GM21619 (cell line): ENCODE results near the gene NEK10.
"Not testable (repeated sequence)": the region's sequence is repeated elsewhere in the genome, so short reads cannot be mapped to it uniquely, and the experiment has no call there.

Source experiments
- ATAC-seq: cut with Tn5 transposase; IDR thresholded peaks from one replicate; pipeline ENCODE4 v1.9.1; 2021; ENCODE audit not compliant: unreplicated experiment

NEK10 gene

DNA sequence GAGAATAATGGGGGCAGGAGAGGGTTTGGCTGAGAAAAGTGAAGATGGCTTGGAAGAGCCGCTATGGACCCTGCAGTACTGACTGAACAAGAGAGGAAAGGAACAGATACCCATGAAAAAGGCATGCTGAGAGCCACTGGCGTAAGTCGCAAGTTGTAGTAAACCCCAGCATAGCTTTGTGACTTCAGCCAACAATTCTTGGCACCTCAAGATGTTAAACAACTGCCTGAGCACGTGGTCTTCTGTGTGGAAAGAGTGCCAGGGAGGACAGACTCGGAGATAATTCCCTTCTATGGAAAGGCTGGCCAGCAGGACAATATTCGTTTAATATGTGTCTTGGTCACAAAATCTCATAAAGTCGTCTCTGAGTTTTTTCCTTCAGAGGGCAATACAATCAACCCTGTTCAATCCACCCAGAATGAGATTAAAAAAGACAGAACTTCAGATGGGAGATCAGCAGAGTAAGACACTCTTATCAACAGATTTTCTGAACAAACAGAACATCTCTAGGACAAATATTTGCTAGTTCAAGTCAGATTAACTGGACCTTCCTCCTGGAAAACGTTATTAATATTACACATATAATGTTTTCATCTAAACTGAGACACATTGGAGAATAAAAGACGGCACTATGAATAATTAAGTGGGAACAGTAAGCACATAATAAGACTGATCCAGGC is 49.2 kb downstream of the NEK10 start:
- ATAC-seq: no peak

DNA sequence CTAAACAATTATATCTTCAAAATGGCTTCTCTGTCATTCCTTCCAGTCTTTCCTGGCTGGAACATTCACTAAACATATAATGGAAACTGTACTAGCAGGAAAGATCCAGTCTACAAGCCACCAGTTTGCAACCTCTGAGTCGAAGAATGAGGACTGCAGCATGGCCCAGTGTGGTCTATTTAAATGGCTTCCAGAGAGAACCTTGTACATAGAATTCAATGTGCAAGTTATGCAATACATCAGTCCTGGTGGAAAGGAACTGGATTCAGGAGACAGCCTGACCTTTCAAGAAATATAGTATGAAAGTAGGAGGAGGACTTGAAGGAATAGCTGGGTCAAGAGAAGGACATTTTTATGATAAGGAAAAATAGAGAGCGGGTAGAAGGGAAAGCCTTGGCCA is 49.9 kb downstream of the NEK10 start:
- no peak for ATAC-seq

DNA sequence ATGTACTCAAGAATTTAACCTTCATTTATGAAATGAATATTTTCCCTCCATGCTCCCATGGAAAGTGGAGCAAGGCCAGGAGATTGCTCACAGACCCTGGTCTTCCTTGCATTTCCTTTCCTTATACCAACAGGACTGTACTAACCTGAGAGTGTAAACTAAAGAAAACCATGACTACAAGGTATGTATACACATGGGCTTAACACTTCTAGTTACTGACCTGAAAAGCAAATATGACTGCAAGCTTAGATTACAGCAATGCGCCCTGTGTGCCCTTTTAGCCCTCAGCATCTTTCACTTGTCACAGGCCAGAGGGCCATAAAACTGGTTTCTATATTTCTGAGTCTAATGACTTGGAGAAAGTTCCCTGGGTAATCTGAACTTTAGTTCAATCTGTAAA is 52.1 kb downstream of the NEK10 start:
- no peak for ATAC-seq

DNA sequence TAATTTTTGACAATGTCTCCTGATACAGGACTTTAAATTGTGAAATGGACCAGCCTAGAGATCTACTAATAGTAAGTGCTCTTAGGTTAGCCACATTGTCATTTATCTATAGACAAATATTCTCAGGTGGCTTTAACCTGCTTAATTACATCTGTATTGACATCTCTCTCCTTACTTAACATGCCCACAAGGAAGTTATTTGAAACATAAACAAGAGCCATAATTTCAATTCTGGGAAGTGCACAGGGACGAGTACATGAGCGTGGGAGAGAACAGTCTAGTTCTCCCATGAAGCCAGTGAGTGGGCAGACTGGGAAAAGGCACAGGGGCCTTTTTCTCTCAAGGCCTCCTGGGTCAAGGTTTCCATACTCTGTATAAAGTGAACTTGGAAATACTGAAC is 54.2 kb downstream of the NEK10 start:
- ATAC-seq: no peak

DNA sequence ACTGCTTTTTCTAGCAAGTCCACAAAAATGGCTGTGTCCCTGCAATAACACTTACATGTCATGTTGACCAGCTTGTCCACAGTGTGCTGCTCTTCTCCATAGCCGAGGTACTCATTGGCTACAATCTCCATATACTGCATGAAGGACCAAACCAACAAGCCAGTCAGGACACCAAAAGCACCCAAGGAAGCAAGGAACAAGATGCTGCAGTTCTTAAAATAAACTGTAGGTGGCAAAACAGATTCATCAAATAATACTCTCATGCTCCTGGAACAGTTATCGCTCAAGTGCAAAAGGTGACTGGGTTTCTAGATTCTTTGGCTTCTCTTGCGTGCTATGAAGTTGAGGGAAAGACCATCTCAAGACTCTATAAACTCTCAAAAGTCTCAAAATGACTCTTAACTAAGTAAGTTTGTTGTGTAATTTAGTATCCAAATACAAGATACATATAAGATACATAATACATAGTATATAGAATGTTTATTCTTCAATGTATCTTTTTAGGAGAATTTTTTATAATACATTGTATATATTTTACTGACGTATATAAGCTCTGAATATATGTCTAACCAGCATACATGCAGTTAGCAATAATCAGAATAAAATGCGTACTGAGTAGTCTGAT is 57.0 kb downstream of the NEK10 start:
- ATAC-seq: peak; percentile 97

DNA sequence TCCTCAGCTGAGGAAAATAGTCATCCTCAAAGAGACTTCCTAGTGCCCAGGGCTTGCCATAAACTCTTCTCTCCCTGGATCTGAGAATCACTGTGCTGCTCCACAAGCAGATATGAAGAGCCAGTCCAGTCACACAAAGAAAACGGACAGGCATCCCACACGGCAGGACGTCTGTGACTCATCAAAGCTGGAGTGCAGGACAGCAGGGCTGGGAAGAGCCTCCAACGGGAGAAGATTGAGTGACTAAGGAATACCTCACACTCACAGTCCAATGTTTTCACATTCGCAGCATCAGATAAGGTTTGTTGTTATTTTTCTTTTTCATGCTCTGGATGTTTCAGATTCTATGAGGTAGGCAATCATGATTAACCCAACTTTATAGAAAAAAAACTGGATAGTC is 57.8 kb downstream of the NEK10 start:
- ATAC-seq: no peak

DNA sequence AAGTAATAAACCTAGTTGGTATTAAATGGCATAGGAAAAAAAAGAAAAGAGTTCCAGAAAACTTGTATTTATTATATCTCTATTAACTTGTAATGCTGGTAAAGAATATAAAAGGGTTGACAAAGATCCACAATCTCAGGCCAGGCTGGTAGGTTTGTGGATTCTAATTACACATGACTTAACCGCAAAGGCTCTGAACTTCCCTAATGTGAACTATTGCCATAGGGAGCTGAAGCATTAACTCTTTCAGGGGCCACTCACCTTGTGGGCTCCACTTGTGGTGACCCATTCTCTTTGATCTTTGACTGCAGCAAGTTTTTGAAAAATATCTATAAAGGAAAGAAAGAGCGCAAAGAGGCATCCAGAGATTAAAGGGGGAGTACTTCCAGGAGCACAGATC is 58.5 kb downstream of the NEK10 start:
- no peak for ATAC-seq

DNA sequence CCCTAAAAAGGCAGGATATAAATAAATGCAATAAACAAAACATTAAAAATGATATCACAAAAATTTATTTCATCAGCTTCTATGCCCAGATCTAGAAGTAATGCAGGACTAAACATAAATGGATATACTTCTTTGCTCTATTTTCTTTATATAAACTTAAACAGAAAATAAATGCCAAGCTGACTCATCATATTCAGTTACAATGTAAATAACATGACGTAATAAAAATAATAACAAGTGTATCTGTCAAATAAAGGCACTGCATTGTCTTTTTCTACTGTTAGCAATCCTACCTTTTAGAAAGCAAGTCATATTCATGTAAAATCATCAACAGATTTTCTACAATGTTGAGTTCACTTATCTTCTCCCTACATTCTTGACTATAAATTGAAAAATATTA is 61.6 kb downstream of the NEK10 start:
- ATAC-seq: no peak

DNA sequence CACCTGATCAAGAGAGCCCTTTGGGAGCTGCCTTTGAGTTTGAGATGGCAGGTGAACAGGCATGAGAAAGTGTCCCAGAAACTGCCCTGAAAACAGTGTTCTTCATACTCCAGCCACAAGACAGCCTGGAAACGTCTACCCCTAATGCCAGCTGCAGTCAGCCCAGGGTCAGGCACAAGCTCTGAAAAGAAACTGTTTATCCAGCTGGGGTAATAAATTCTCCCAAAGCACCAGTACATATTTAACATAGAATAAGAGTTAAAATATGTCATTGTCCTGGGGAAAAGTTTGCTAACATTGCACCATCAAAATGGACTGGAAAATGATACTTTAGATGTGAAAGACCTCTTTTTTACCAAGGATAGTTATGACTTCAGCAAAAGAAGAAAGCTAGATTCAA is 66.3 kb downstream of the NEK10 start:
- no peak for ATAC-seq

DNA sequence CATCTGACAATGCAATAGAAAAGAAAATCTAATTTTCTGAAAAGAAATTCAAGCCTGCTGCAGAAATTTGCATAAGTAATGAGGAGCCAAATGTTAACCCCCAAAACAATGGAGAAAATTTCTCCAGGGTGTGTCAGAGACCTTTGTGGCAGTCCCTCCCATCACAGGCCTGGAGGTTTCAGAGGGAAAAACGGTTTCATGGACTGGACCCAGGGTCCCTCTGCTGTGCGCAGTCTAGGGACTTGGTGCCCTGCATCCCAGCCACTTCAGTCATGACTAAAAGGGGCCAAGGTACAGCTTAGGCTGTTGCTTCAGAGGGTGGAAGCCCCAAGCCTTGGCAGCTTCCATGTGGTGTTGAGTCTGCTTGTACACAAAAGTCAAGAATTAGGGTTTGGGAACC is 70.2 kb downstream of the NEK10 start:
- ATAC-seq: not testable (repeated sequence)

DNA sequence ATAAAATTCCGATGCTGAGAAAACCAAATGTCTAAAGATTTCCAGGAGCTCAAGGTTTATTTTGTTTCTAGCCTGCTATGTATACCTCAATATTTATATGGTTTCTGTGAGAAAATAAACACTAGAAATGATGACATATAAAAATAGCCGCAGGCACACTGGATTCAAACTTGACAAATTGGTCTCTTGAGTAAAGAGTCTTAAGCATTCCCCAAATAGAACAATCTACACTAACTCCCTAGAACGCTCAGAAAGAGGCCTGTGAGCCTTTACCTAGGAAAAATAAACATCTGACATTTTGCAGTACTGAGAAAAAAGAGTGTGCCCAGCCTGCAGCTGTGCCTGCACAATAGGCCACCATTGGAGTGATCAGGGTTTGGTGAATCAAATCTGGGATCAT is 75.2 kb downstream of the NEK10 start:
- ATAC-seq: no peak

DNA sequence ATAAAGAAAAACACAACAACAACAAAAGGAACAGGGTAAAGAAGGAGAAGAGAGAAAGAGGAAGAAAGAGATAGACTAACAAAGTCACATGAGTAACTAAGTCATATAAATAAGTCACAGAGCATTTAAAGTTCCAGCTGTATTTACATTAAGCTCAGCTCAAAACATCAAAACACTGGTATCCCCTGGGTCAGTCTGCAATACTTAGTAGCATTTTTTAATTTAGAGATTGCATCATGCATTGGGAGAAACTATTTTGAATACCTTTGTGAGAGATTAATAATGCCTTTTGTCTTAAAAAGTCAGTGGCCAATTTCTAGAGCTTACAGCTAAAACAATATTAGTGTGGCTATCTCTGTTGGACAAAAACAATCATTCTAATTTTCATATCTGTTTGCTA is 78.4 kb downstream of the NEK10 start:
- ATAC-seq: no peak

DNA sequence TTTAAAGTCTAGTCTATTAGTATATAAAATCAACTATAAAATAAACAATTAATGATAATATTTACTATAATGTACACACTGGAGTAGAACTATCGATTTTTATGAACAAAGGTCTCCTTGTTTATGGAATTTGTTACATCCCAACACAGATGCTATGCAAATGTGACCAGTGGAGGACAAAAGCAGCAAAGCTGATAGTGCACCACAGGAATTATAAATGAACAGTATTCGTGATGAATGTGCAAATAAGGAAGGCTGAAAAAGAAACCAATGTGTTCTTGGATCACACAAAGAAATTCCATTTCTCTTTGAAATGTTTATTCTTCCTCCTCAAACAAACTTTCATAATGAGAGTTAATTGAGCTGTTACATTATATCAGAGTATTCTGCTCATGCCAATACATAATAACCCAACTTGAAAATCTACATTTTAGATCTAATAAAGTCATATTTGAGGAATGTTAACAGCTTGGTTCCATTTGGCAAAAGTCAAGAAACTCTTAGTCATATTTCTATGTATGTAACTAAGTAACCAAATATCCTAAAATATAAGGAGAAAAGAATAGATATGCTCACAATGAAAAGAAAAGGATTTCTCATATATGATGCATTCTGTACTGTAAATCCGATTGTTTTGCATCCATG is 79.3 kb downstream of the NEK10 start:
- ATAC-seq: no peak

DNA sequence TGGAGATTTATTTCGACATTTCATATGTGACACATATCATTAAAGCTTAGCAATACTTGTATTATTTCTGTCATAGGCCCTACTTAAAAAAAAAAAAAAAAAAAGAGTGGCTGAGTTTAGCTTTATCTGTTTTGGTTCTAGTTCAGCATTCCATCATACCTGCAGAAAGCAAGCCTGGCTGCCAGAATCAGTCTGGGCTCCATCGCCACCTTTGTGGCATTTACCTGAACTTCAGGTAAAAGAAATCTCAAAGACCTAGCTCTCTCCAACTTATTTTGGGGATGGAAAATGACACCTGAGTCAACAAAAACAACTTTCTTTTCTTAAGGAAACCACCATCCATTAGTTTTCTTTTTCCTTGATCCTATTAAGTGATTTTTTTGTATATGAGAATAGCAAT is 82.1 kb downstream of the NEK10 start:
- no peak for ATAC-seq

DNA sequence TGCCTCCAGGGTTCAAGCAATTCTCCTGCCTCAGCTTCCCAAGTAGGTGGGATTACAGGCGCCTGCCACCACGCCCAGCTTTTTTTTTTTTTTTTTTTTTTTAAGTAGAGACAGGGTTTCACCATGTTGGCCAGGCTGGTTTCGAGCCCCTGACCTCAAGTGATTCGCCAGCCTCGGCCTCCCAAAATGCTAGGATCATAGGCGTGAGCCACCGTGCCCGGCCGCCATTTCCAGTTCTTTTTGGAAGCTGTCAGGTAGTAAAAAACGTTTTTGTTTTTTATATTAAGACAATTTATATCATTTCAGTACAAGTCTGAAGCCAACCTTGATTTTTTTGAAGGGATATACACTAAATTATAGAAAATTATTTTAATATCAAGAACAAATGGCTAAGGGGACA is 82.7 kb downstream of the NEK10 start:
- ATAC-seq: not testable (repeated sequence)

DNA sequence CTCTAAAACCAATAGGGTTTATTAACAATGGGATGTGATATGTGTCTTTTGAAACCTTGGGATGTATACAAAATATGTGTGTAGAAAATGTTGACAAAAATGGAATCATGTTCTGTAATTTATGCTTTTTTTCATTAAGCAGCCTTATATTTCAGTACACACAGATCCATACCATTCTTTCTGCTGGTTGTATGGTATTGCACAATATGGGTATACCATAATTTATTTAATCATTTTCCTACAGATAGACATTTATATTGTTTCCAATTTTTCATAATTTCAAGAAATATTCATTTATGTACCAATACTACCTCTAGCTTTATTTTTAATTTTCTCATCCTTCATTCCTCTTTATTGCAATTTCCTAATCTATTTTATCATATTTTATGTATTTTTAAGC is 83.5 kb downstream of the NEK10 start:
- ATAC-seq: no peak

DNA sequence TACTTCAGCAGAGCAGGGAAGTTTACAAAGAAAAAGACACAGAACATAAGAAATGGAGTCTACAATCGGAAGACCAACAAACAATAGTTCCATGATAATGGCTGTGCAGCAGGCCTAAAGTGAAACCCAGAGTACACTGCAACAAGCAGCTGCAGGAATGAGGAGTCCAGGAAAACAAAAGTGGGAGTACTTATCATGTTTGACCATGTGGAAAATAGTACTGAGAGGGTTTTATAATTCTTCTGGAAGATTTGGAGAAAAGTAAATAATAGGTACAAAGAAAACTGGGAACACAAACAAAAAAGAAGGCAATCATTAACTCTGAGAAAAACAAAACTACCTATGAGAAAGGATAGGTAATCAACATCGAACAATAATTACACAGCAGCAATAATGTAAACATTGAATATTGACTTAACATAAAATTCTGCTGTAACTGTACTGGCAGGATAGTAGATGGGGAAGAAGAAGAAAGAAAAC is 87.5 kb downstream of the NEK10 start:
- ATAC-seq: no peak

DNA sequence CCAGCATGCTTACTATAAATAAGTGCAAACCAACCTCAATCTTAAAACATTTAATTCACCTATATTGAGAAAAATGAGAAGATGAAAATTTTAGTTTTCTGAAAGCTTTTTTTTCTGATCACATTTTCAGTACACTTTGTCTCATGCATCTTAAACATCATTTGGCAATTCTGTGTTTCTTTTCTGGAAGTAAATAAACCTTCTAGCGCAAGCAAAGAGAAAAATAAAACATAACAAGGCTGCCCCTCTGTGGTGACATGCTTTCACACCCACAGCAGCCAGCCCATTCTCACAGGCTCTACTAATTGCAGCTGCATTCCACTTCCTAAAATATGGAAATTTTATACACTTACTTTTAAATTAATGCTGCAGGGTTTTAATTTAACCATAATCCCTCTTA is 90.1 kb downstream of the NEK10 start:
- no peak for ATAC-seq

DNA sequence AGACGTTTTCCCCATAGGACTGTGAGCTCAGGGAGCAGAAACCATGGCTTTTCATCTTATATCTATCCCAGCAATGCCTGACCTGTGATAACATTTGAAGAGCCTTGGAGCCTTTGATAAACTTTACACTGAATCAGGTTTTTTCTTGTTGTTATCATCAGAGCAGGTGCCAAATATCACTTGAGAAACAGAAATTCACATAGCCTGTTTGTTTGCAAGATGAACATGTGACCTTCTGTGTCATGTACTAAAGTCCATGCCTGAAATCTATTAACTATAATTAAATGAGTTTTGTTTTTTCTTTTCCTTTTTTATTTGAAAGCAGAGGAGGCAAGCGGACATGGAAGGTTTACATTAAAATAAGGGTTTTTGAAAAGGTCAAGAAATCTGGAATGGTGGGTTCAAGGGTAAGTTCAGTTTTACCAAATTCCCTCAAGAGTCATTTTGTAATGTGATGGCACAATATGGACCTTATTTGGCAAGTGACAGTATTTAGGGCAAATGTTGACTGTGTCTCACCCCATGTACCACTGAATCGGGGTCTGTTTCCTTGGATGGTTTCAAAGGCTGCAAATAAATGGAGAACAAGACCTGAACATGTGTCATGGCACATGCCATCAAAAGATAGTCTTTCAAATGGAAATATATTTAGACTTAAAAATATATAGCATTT is 90.7 kb downstream of the NEK10 start:
- no peak for ATAC-seq

DNA sequence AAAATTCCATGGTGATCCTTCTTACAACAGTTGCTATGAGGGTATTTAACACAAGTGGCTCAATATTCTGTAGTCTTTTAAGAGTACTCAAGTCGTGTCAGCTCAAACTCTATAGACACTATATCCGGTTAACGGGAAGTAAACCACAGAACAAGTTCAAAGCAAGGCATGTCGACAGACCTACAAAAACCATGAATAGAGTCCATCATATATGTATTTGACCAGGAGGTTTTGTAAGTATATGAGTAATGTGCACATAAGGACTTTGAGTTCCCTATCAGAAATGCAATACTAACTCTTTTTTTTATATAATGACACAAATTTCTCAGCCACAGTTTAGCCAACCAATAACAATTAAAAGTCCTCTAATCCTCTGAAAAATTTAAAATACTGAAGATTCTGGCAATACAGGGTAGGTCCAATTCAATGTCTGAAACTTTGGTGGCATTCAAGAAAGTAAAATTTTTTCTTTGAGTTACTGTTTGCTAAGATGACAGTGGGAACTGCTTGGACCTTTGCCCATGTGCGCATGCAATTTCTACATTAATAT is 93.7 kb downstream of the NEK10 start:
- ATAC-seq: no peak

DNA sequence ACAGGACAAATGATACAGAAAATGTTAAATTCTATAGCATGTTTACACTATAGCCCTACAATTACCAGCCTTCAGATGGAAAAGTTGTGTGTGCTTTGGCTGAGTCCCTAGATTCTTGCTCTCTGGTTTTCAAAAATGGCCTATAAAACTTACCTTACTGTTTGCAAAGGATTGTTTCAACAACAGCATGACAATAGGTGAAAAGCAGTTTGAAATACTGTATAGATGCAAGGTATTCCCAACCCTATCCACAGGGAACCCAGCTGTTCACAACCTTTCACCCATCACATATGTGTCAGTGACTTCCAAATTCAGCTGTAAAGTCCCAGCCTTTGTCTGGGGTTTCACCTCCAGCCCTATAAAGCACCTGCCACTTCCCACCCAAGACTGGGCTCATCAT is 97.3 kb downstream of the NEK10 start:
- ATAC-seq: no peak

DNA sequence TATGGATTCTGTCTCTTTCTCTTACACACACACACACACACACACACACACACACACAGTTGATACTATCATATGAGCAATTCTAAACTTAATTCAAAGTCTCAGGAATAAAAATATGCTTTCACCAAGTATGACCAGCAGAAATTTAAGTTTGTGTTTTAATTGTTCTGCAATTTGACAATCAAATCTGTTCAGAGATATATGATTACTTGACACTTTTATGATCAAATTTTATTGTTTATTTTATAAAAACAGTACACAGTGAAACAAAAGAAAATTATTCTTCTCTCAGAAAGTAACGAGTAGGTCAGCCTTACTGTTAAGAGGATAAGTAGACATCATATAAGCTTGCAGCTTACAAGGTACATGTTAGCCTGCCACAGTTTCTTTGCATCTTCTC is 114.3 kb downstream of the NEK10 start:
- ATAC-seq: no peak
